ENCODE measurements around the gene EAPP.
"Not testable (repeated sequence)": the region's sequence is repeated elsewhere in the genome, so short reads cannot be mapped to it uniquely, and the experiment has no call there.

The EAPP gene

DNA sequence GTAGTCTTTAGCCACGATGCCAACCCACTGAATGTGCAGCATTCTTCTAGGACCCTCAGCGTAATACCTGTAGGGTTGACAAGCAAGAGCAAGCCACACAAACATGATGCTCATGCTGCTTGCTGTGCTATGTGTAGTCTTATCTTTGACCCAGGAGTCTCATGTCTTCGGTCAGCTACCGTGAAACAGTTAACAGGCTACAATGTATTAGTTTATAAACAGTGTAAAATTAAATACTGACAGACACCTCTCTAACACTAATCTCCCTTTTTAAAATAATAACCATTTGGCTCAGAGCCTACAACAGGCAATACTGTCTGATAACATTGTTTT is 1.9 kb downstream of the EAPP start:
- DNase-seq: no peak

GRCh38 chr14:34536951-34537676 is 2.4 kb downstream of the EAPP start:
- DNase-seq: no peak

- no peak for DNase-seq
Measured at GRCh38 chr14:34527591-34527990, 11.9 kb downstream of the EAPP start.

GRCh38 chr14:34524216-34524615 is 15.3 kb downstream of the EAPP start:
- DNase-seq: not testable (repeated sequence)

DNA sequence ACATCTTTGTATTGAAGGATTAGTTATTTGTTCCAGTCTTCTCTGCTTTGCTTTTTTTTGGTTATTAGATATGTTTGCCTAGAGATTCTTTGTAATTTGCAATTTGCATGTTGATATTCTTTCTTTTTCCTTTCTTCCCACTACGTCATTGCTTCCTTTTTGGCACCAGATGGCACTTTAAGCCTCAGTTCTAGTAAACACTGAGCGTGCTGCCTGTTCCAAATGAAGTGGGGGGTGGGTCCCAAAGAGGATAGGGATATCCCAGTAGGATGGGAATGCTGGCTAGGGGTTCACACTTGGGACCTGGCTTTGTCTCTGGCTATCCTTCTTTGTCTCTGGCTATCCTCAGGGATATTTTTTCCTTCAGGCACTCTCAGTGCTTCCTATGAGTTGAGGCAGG is 17.0 kb downstream of the EAPP start:
- no peak for DNase-seq

- DNase-seq: not testable (repeated sequence)
Measured at GRCh38 chr14:34521071-34521470, 18.4 kb downstream of the EAPP start.

- DNase-seq: not testable (repeated sequence)
Measured at GRCh38 chr14:34520304-34520970, 19.1 kb downstream of the EAPP start.

GRCh38 chr14:34507884-34508283 is 31.6 kb downstream of the EAPP start:
- DNase-seq: no peak

DNA sequence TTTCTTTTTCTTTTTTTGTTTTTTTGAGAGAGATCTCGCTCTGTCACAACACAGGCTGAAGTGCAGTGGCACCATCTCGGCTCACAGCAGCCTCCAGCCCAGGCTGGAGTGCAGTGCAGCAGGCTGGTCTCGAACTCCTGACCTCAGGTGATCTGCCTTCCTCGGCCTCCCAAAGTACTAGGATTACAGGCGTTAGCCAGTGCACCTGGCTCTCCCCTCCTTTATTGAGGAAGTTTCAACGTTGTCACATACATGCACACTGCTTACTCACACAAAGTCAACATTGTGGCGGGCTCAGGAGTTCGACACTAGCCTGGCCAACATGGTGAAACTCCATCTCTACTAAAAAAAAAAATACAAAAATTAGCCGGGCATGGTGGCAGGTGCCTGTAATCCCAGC is 32.0 kb downstream of the EAPP start:
- no peak for DNase-seq

GRCh38 chr14:34505124-34505491 is 34.4 kb downstream of the EAPP start:
- not testable (repeated sequence) for DNase-seq

- not testable (repeated sequence) for DNase-seq
Measured at GRCh38 chr14:34504027-34504426, 35.5 kb downstream of the EAPP start.

DNA sequence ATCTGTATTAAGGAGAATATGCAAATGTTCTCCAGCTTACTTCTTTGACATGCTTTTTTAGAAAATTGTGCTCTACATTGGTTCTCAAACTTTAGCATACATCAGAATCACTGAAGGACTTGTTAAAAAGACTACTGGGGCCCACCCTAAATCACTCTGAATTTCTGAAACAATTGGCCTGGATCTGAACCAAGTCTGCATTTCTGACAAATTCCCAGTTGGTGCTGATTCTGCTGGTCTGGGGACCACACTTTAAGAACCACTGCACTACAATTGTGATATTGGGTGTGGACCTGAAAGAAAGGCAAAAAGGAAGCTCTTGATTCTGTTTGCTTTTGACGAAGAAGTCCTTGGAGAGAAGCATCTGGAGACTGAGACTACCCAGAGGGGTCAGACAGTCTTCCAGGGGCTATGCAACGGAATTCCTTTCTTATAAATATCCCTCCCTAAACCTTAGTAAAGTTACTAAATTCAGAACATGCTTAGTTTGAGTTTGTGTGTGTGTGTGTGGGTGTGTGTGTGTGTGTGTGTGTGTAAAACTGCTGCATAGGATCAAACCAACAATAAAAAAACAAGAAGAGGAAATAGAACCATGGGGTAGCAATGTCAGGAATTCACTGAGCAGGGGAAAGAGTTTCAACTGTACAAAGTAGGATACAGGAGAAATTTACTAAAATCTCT is 36.8 kb downstream of the EAPP start:
- no peak for DNase-seq

DNA sequence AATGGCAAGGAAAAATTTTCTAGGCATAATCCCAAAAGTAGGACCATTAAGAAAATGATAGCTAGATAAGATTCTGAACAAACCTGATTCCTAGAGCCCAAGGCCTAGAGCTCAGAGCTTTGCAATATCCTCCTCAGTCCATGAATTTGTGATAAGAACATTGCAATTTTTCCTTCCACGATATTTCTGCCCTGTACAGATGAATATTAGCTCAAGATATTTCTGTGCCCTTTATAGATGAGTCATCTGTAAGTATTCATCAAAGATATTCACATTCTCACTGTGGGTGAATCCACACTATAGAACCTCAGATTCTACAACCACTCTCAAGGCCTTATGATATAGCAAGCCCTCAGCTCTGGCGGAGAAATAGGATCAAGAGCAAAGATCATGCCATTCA is 37.5 kb downstream of the EAPP start:
- no peak for DNase-seq

DNA sequence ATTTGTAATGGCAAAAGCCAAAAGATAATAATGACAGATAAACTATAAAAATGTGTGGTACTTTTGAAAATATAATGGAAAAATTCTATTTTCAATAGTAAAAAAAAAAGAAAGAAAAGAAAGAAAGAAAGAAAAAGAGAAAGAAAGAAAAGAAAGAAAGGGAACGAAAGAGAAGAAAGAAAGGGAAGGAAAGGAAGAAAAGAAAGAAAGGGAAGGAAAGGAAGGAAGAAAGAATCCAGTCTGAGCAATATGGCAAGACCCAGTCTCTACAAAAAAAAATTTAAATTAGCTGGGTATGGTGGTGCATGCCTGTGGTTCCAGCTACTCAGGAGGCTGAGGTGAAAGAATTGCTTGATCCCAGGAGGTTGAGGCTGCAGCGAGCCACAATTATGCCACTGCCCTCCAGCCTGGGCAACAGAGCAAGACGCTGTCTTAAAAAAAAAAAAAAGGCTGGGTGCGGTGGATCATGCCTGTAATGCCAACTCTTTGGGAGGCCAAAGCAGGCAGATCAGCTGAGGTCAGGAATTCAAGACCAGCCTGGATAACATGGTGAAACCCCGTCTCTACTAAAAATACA is 38.4 kb downstream of the EAPP start:
- no peak for DNase-seq

- DNase-seq: no peak
Measured at GRCh38 chr14:34498684-34499412, 40.7 kb downstream of the EAPP start.

- DNase-seq: no peak
Measured at GRCh38 chr14:34496679-34497513, 42.6 kb downstream of the EAPP start.

- DNase-seq: no peak
Measured at GRCh38 chr14:34496007-34496678, 43.4 kb downstream of the EAPP start.

GRCh38 chr14:34489324-34489723 is 50.2 kb downstream of the EAPP start:
- no peak for DNase-seq

- no peak for DNase-seq
Measured at GRCh38 chr14:34488528-34488927, 51.0 kb downstream of the EAPP start.

DNA sequence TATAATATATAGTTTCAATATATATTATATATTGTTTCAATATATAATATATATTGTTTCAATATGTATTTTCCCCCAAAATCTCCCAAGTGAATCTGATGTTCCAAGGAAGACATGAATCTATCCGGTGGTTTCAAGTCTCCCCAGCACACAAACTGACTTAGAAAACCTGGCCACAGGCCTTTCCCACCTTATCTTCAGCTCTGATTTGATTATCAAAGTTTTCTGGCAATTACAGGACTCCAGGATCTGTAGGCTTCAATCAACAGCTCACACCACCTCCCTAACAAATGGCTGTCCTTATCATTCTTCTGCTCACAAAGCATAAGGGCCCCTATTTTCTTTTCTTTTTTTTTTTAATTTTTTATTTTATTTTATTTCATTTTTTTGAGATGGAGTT is 54.8 kb downstream of the EAPP start:
- no peak for DNase-seq

- no peak for DNase-seq
Measured at GRCh38 chr14:34482463-34482862, 57.0 kb downstream of the EAPP start.

DNA sequence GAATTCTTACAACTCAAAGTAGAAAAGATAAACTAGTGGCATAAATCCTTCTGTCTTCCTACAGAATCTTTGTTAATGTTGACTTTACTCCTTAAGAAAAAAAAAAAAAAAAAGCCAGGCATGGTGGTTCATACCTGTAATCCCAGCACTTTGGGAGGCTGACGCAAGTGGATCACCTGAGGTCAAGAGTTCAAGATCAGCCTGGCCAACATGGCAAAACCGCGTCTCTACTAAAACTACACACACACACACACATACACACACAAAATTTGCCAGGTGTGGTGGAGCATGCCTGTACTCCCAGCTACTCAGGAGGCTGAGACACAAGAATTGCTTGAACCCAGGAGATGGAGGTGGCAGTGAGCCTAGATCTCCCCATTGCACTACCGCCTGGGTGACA is 59.8 kb downstream of the EAPP start:
- DNase-seq: no peak
